HG03439 (cell line): ENCODE data around the gene NECAB3.
"Not testable (repeated sequence)": the region's sequence is repeated elsewhere in the genome, so short reads cannot be mapped to it uniquely, and the experiment has no call there.

Source experiments
- ATAC-seq: cut with Tn5 transposase; IDR thresholded peaks from one replicate; pipeline ENCODE4 v1.9.1; 2021; ENCODE audit warnings: mild to moderate bottlenecking, moderate library complexity; ENCODE audit not compliant: unreplicated experiment

NECAB3 gene

DNA sequence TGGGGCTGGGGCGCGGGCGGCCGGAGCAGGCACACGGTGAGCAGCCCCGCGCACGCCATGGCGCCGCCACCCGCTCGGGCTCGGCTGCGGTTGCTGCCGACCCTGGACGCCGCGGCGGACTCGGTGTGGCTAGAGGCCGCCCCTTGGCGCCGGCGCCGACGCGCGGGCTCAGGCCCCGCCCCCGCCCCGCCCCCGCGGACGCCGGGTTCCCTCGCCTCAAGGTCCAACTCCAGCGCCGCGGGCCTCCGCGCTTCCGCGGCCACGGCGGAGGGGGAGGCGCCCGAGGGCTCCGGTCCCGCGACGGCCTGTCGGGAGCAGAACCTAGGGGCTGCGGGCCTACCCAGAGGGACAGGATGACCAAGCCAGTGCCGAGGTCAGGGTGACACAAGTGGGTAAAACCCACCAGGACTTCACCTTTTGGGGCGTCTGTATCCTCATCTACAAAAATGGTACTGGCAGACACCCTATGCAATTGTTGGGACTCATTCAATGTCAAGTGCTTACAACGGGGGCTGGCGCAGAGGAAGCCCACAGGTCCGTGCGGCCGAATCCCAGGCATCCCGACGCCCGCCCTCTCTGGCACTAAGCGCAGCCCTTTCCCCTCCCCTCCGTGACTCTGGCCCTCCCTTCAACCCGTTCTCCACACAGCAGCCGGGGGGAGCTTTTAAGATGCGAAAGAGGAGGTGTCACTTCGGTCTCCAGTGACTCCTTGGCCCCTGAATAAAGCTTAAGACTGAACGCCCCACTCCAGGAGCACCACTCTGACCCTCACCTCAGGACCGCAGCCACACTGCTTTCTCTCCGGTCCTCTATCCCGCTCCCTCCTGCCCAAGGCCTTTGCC lies at the start of gene NECAB3:
Gene NECAB3 (minus strand): TSS at position 135 of the 842 bp plus-strand sequence. CDS start 76 bp downstream, at position 59.
- ATAC-seq: peak; percentile 56

DNA sequence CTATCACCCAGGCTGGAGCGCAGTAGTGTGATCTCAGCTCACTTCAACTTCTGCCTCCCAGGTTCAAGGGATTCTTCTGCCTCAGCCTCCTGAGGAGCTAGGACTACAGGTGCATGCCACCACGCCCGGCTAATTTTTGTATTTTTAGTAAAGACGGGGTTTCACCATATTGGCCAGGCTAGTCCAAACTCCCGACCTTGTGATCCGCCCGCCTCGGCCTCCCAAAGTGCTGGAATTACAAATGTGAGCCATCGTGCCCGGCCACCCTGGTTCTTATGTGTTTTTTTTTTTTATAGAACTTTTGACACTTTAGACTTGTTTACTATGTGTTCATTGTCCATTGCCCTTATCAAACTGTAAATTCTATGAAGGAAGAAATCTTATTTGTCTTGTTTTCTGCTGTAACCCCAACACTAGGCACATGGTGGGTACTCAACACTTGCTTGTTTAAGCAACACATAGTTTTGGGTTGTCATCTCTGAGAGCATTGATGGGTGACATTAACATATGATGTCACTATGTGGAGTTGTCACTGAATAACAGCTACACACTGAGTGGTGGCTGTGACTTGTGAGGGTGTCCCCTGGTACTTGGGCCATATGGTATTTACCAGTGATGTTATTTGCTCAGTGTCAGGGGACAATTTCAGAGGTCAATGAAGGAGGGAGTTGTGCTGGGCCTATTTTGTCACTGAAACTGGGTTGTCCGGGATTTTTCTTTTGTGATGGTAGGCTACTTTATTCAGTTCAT lies 47.3 kb upstream of the NECAB3 start:
- ATAC-seq: no peak

DNA sequence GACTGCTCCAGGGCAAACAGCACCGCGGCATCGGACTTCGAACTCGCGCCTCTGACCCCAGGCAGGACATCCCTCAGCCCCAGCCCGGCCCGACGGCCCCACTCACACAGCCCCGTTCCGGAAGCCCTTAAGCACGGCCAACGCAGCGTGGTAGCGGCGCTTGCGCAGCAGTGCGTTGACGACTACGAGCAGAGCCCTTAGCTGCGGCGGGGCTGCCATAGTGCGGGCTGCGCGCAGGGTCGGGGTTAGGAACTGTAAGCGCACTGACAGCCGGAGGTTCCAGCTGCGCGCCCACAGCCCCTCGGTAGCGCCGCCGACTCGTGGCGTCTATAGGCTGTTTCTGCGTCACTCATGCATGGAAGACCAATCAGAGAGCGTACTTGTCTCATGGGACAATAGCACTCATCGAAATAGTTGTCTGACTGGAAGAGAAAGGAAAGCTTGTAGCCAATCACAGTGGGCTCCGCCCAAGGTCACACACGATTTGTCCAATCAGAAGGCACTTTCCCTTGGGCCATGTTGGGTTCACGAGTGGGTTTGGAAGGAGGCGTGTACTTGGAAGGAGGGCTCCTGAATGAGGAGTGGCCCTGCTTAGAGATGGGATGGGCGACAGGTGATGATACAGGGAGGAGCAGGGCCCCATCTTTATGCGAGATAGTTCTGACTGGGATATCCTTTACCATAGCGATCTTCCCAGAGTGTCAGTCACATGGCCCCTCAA lies 45.9 kb upstream of the NECAB3 start, which contains the start of gene PXMP4:
Gene PXMP4 (minus strand): TSS at position 322 of the 721 bp plus-strand sequence. CDS start 103 bp downstream, at position 219.
- ATAC-seq: peak; percentile 97

GRCh38 chr20:33719277-33719988 lies 45.2 kb upstream of the NECAB3 start:
- no peak for ATAC-seq

DNA sequence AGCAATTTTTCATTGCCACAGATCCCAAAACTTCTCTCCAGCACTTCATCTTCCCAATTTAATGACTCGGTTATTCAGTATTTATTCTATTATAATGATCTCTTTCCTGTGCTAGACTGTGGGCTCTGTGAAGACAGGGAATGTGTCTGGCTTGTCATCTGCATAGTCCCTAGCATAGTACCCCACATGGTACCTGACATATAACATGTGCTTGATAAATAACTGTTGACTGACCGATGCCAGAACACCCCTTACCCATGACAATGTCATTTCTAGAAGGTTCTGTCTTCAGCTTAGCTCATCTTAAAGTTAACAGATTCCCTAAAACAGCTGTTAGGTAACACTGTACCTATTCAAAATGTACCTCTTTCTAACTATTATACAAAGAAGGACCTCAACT lies 42.3 kb upstream of the NECAB3 start:
- no peak for ATAC-seq

DNA sequence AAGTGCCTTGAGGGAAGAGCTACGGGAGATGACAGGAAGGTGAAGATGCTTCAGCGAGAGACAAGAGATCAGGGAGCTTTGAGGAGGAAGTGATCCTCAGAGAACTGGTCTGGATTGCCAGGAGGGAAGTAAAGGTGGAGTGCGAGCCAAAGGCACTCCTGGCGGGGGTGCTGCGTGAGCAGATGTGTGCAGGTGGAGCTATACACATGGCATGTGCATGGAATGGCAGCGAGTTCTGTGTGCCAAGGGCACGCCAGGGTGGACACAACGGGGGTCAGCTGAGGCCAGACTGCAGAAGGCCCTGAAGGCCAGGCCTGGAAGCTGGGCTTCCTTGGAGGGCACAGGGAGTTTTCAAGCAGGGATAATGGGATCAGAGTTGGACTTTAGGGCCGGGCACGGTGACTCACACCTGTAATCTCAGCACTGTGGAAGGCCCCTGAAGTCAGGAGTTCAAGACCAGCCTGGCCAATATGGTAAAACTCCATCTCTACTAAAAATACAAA lies 39.7 kb upstream of the NECAB3 start:
- ATAC-seq: no peak

DNA sequence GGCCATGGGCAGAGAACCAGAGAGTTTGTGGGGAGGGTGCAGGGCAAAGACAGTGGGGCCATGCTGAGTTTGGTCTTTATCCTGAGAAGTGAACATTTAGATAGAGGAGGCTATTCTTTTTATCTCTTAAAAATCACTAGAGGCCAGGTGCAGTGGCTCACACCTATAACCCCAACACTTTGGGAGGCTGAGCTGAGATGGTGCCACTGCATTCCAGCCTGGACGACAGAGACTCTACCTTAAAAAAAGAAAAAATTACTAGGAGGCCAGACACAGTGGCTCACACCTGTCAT lies 37.2 kb upstream of the NECAB3 start:
- ATAC-seq: no peak

GRCh38 chr20:33710681-33711445 lies 36.6 kb upstream of the NECAB3 start:
- no peak for ATAC-seq

- no peak for ATAC-seq
Measured at GRCh38 chr20:33709905-33710541, 35.8 kb upstream of the NECAB3 start.

GRCh38 chr20:33709398-33709797 lies 35.2 kb upstream of the NECAB3 start:
- no peak for ATAC-seq

- ATAC-seq: no peak
Measured at GRCh38 chr20:33707668-33708067, 33.4 kb upstream of the NECAB3 start.

- no peak for ATAC-seq
Measured at GRCh38 chr20:33704197-33704924, 30.1 kb upstream of the NECAB3 start.

DNA sequence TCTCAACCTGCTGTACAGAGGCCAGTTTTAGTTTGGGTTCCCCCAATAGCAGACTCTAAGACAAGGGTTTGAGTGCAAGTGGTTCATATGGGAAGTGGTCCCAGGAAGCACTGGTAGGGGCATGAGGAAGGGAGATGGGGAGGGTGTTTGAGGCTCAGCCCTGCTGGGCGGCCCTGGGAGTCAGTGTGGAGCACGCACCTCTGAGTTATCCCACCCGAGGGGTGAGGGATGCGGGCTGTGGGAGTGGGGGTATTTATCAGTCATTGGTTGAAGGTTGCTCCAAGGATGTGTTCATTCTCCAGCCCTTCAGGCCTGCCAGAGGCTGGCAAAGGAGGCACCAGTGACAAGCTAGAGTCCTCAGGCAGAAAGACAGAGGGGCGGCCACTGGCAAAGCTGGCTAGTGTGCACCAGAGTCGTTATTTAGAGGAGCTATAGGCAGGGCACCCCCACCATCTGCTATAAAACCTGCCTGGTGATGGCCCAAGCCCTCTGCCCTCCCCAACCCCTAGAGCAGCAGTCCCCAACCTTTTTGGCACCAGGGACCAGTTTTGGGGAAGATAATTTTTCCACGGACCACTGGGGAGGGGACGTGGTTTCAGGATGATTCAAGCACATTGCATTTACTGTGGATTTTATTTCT lies 29.4 kb upstream of the NECAB3 start:
- ATAC-seq: no peak

- no peak for ATAC-seq
Measured at GRCh38 chr20:33702861-33703260, 28.6 kb upstream of the NECAB3 start.

GRCh38 chr20:33701629-33702450 lies 27.6 kb upstream of the NECAB3 start:
- no peak for ATAC-seq

DNA sequence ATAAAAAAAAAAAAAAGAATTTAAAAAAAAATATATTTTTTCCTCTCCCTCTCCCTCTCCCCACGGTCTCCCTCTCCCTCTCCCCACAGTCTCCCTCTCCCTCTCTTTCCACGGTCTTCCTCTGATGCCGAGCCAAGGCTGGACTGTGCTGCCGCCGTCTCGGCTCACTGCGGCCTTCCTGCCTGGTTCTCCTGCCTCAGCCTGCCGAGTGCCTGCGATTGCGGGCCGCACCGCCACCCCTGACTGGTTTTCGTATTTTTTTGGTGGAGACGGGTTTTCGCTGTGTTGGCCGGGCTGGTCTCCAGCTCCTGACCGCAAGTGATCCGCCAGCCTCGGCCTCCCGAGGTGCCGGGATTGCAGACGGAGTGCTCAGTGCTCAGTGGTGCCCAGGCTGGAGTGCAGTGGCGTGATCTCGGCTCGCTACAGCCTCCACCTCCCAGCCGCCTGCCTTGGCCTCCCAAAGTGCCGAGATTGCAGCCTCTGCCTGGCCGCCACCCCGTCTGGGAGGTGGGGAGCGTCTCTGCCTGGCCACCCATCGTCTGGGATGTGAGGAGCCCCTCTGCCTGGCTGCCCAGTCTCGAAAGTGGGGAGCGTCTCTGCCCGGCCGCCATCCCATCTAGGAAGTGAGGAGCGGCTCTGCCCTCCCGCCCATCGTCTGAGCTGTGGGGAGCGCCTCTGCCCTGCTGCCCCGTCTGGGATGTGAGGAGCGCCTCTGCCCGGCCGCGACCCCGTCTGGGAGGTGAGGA lies 26.6 kb upstream of the NECAB3 start:
- ATAC-seq: not testable (repeated sequence)

- not testable (repeated sequence) for ATAC-seq
Measured at GRCh38 chr20:33698966-33699365, 24.7 kb upstream of the NECAB3 start.
